Psoas muscle (tissue), 8 donors: ENCODE data around the gene TMEM141. TPM values are rescaled to one million over a fixed set of nuclear protein-coding genes. Genes with fewer than 3 reads are reported as not detected.
A peak's percentile ranks its signal among the peaks of the same experiment; 100 is the strongest.
"Not testable (repeated sequence)": the region's sequence is repeated elsewhere in the genome, so short reads cannot be mapped to it uniquely, and the experiment has no call there.

Experiments used
- ATAC-seq, 4 donors: fragments of 200-7000 bp; cut with Tn5 transposase; one replicate each; pipeline ENCODE4 v1.9.1; 2020; ENCODE audit warnings: moderate library complexity in 3 of 4, mild to moderate bottlenecking in 2 of 4
- DNase-seq, 2 donors: peaks; one replicate each; pipeline ENCODE4 v3.0.0-alpha.2; 2020
- H3K27ac ChIP-seq: fragments of 200-600 bp; one replicate; pipeline ENCODE4 v1.8.0; 2022
- H3K27me3 ChIP-seq, 3 donors: fragments of 200-600 bp in 1 of 3; one replicate each; pipeline versions ENCODE4 v1.6.1 to v1.8.0; 2013 to 2022; ENCODE audit warnings: low read length in 2 of 3, mild to moderate bottlenecking in 2 of 3, moderate library complexity in 1 of 3; ENCODE audit not compliant: insufficient read depth in 3 of 3
- H3K36me3 ChIP-seq, 2 donors: fragments of 200-600 bp in 1 of 2; one replicate each; pipeline versions ENCODE4 v1.6.1 to v1.8.0; 2013 to 2022; ENCODE audit warnings: low read depth in 1 of 2, mild to moderate bottlenecking in 1 of 2, moderate library complexity in 1 of 2; ENCODE audit not compliant: insufficient read depth in 1 of 2
- H3K4me1 ChIP-seq: fragments of 200-600 bp; one replicate; pipeline ENCODE4 v1.8.0; 2022
- H3K4me3 ChIP-seq: fragments of 200-600 bp; one replicate; pipeline ENCODE4 v1.8.0; 2022; ENCODE audit warnings: mild to moderate bottlenecking
- H3K9me3 ChIP-seq: fragments of 200-600 bp; one replicate; pipeline ENCODE4 v1.8.0; 2022
- CTCF ChIP-seq: fragments of 200-600 bp; IDR thresholded peaks from one replicate; pipeline ENCODE4 v1.8.0; 2022; ENCODE audit warnings: antibody characterized with exemption
- WGBS, 3 donors: extraction: QIAGEN DNeasy Blood & Tissue Kit; methylation state at CpG; one replicate each; pipeline versions ENCODE4 v1.1.6 to v1.1.7; 2013; 5-methylcytosine and 5-hydroxymethylcytosine counted together
- intact Hi-C, 2 donors: fragments of 100-400 bp; cut with DNase I; formaldehyde crosslinking; loops; one replicate each; pipeline versions ENCODE4 v1.11.0 to v1.14.2; 2022
- polyA plus RNA-seq, 3 donors: library from polyadenylated mRNA; stranded (reverse); fragments of 200-250 nt; gene quantifications; one replicate each; pipeline ENCODE4 v1.2.3, GENCODE V29; 2013
- total RNA-seq, 4 donors: library from RNA; stranded (reverse); fragmentation: NEBNext Ultra II Directional in 2 of 4; extraction: Animal tissue kit (Norgen Biotek cat#: 25700) in 2 of 4; gene quantifications; one replicate each; pipeline versions ENCODE4 v1.2.1 to v1.2.4, GENCODE V29; 2021 to 2023
- donor health status: healthy with polysubstance abuse.
- donor health status: DM: no; HTN: no; CAD: no; lungs with moderate emphysema.
- donor health status: Bipolar disorder and iron deficiency.
- donor health status: healthy.
- donor health status: DM: yes; HTN: yes; CAD: no.
- donor health status: DM: no; HTN: no; CAD: no.
- donor health status: DM: no; HTN: no; CAD: no.
- donor health status: DM: yes; HTN: yes; CAD: no.

TMEM141 gene
- total and polyA plus RNA-seq, 7 donors = 32.0 to 89.1 (median 49.1) TPM

GRCh38 chr9:136831002-136831719 lies 40.0 kb downstream of the TMEM141 start:
- intact Hi-C loops = no loop called here
- Histone ChIP-seq H3K9me3 (no peaks in the 10 kb centered on the region), H3K27me3 (no peaks in the 10 kb centered on the region), H3K4me1 (no peaks in the 10 kb centered on the region), H3K27ac (no peak overlapping the region), H3K36me3 (peaks cover 0 to 82% of the 10 kb centered on the region in 2 donors), H3K4me3 (no peak overlapping the region)
- DNase-seq (no peak), ATAC-seq (no peak)
- TF ChIP-seq CTCF = no peak
- WGBS, 3 donors = 89 to 95% (median 90%) methylated on average over 30 of the region's 30 CpGs

- no peaks in the 10 kb centered on the region for H3K27me3 ChIP-seq
- no peaks in the 10 kb centered on the region for H3K4me1 ChIP-seq
- no peak overlapping the region for H3K27ac ChIP-seq
- ATAC-seq (no peak), DNase-seq (no peak)
- H3K9me3 ChIP-seq = no peaks in the 10 kb centered on the region
- no peak overlapping the region for H3K4me3 ChIP-seq
- intact Hi-C loops = no loop called here
- 87 to 89% (median 88%) methylated on average over 23 of the region's 23 CpGs for WGBS, 3 donors
- TF ChIP-seq CTCF = no peak
- peaks cover 0 to 82% of the 10 kb centered on the region in 2 donors for H3K36me3 ChIP-seq
These were observed 40.6 kb downstream of the TMEM141 start for GRCh38 chr9:136831720-136832104.

GRCh38 chr9:136832581-136832980 lies 41.4 kb downstream of the TMEM141 start:
- DNase-seq (no peak), ATAC-seq (peak; percentile 51 to 75 (median 59))
- peaks cover 0 to 73% of the 10 kb centered on the region in 2 donors for H3K36me3 ChIP-seq

GRCh38 chr9:136833381-136834048 lies 42.4 kb downstream of the TMEM141 start:
- H3K4me3 ChIP-seq, ATAC-seq, H3K4me1 ChIP-seq, H3K9me3 ChIP-seq, DNase-seq, H3K27ac ChIP-seq, H3K27me3 ChIP-seq, intact Hi-C loops: not testable (repeated sequence)
- peaks cover 0 to 73% of the 10 kb centered on the region in 2 donors for H3K36me3 ChIP-seq
- 83 to 88% (median 86%) methylated on average over 15 to 16 of the region's 16 CpGs for WGBS, 3 donors

More at GRCh38 chr9:136832581-136832980, 41.4 kb downstream of the TMEM141 start:
- Histone ChIP-seq H3K4me3 (no peak overlapping the region), H3K27ac (no peak overlapping the region), H3K9me3 (no peaks in the 10 kb centered on the region), H3K4me1 (no peaks in the 10 kb centered on the region), H3K27me3 (no peaks in the 10 kb centered on the region)
- intact Hi-C loops = no loop called here
- TF ChIP-seq CTCF = no peak
- WGBS, 3 donors = 76 to 87% (median 80%) methylated on average over 9 of the region's 9 CpGs

GRCh38 chr9:136835162-136835931 lies 44.2 kb downstream of the TMEM141 start:
- no peak overlapping the region for H3K4me3 ChIP-seq
- no peak for TF ChIP-seq CTCF
- DNase-seq (peak in 1 of 2 donors; percentile 12), ATAC-seq (no peak)
- no peak overlapping the region for H3K27ac ChIP-seq
- H3K9me3 ChIP-seq = no peaks in the 10 kb centered on the region
- peaks cover 0 to 73% of the 10 kb centered on the region in 2 donors for H3K36me3 ChIP-seq
- H3K27me3 ChIP-seq = no peaks in the 10 kb centered on the region
- no peaks in the 10 kb centered on the region for H3K4me1 ChIP-seq
- 89 to 92% (median 90%) methylated on average over 35 to 36 of the region's 36 CpGs for WGBS, 3 donors
- intact Hi-C loops = no loop called here
